Tibial artery (tissue), 4 donors: Measurements from ENCODE around the gene CNN2.

Experiments
- DNase-seq, 2 donors: peaks; one replicate each; pipeline ENCODE4 v3.0.0-alpha.2; 2019
- H3K27ac ChIP-seq, 2 donors: fragments of 200-600 bp; sonication (generic) in 1 of 2; 1 replicate in 1 of 2; 2 replicates in 1 of 2; pipeline ENCODE4 v1.5.1; 2018 to 2019; ENCODE audit warnings: mild to moderate bottlenecking in 1 of 2
- H3K27me3 ChIP-seq, 2 donors: fragments of 200-600 bp; sonication (generic) in 1 of 2; one replicate each; pipeline versions ENCODE4 v1.5.1 to v1.6.0; 2016 to 2019
- H3K36me3 ChIP-seq, 3 donors: fragments of 200-600 bp; sonication (generic) in 2 of 3; one replicate each; pipeline ENCODE4 v1.5.1; 2016 to 2019; ENCODE audit warnings: mild to moderate bottlenecking in 2 of 3
- H3K4me1 ChIP-seq, 4 donors: fragments of 200-600 bp; sonication (generic) in 2 of 4; 1 replicate in 3 of 4; 2 replicates in 1 of 4; pipeline ENCODE4 v1.5.1; 2016 to 2019
- H3K4me3 ChIP-seq, 2 donors: fragments of 200-600 bp; sonication (generic) in 1 of 2; 1 replicate in 1 of 2; 2 replicates in 1 of 2; pipeline ENCODE4 v1.5.1; 2018 to 2019; ENCODE audit warnings: mild to moderate bottlenecking in 2 of 2
- H3K9me3 ChIP-seq, 3 donors: fragments of 200-600 bp; sonication (generic) in 1 of 3; one replicate each; pipeline ENCODE4 v1.5.1; 2016 to 2019
- CTCF ChIP-seq, 2 experiments: fragments of 200-600 bp in 1 of 2; fragments of 450-650 bp in 1 of 2; IDR thresholded peaks; one replicate each; pipeline ENCODE4 v1.5.1; 2017 to 2019; ENCODE audit warnings: antibody characterized with exemption in 2 of 2, mild to moderate bottlenecking in 1 of 2, moderate library complexity in 1 of 2
- intact Hi-C: fragments of 100-400 bp; cut with DNase I; formaldehyde crosslinking; loops from one replicate; pipeline ENCODE4 v1.15.0; 2023; ENCODE audit warnings: low total_unique reads

The CNN2 gene

GRCh38 chr19:993361-993830, 33.0 kb upstream of the CNN2 start:
- TF ChIP-seq CTCF (IDR thresholded peaks at IDR 0.05), result no peak
- peaks cover 0 to 61% of the 10 kb centered on the region in 2 donors for H3K27me3 ChIP-seq
- intact Hi-C loops, result no loop called here
- no peak overlapping the region for H3K4me3 ChIP-seq
- peaks cover 0 to 12% (median 6%) of the 10 kb centered on the region in 4 donors for H3K4me1 ChIP-seq
- no peak for DNase-seq
- H3K36me3 ChIP-seq, result peaks cover 42 to 64% (median 52%) of the 10 kb centered on the region in 3 donors
- no peak overlapping the region for H3K27ac ChIP-seq
- H3K9me3 ChIP-seq, result no peaks in the 10 kb centered on the region

- Histone ChIP-seq H3K4me3 (no peak overlapping the region), H3K36me3 (peaks cover 42 to 61% (median 48%) of the 10 kb centered on the region in 3 donors), H3K27me3 (peaks cover 0 to 66% of the 10 kb centered on the region in 2 donors), H3K9me3 (no peaks in the 10 kb centered on the region), H3K4me1 (peaks cover 0 to 12% (median 6%) of the 10 kb centered on the region in 4 donors), H3K27ac (no peak overlapping the region)
- TF ChIP-seq CTCF (IDR thresholded peaks at IDR 0.05), result no peak
- intact Hi-C loops, result no loop called here
- no peak for DNase-seq
These were observed 32.5 kb upstream of the CNN2 start for GRCh38 chr19:993831-994393.

GRCh38 chr19:994516-994915, 31.9 kb upstream of the CNN2 start:
- no peak for DNase-seq
- intact Hi-C loops, result no loop called here
- Histone ChIP-seq H3K36me3 (peaks cover 37 to 57% (median 43%) of the 10 kb centered on the region in 3 donors), H3K4me3 (no peak overlapping the region), H3K27me3 (peaks cover 0 to 72% of the 10 kb centered on the region in 2 donors), H3K4me1 (peaks cover 0 to 12% (median 6%) of the 10 kb centered on the region in 4 donors), H3K27ac (no peak overlapping the region), H3K9me3 (no peaks in the 10 kb centered on the region)
- TF ChIP-seq CTCF (IDR thresholded peaks at IDR 0.05), result no peak

- DNase-seq, result no peak
- Histone ChIP-seq H3K4me1 (peaks cover 0 to 15% (median 8%) of the 10 kb centered on the region in 4 donors), H3K27me3 (peaks cover 0 to 80% of the 10 kb centered on the region in 2 donors), H3K4me3 (no peak overlapping the region), H3K27ac (no peak overlapping the region), H3K9me3 (no peaks in the 10 kb centered on the region), H3K36me3 (peaks cover 30 to 50% (median 37%) of the 10 kb centered on the region in 3 donors)
- no peak for TF ChIP-seq CTCF (IDR thresholded peaks at IDR 0.05)
- intact Hi-C loops, result no loop called here
These were observed 31.2 kb upstream of the CNN2 start for GRCh38 chr19:995051-995827.

GRCh38 chr19:996051-996838, 30.2 kb upstream of the CNN2 start:
- H3K9me3 ChIP-seq, result no peaks in the 10 kb centered on the region
- H3K27ac ChIP-seq, result no peak overlapping the region
- H3K4me3 ChIP-seq, result no peak overlapping the region
- no peak for TF ChIP-seq CTCF (IDR thresholded peaks at IDR 0.05)
- peaks cover 0 to 25% (median 15%) of the 10 kb centered on the region in 4 donors for H3K4me1 ChIP-seq
- H3K36me3 ChIP-seq, result peaks cover 23 to 40% (median 31%) of the 10 kb centered on the region in 3 donors
- no peak for DNase-seq
- intact Hi-C loops, result no loop called here
- H3K27me3 ChIP-seq, result peaks cover 0 to 88% of the 10 kb centered on the region in 2 donors
